ENCODE measurements around the gene ATP9B.

Gene ATP9B

GRCh38 chr18:79043288-79043687 lies 25.9 kb upstream of the ATP9B start:
- TF ChIP-seq CTCF (IDR thresholded peaks at IDR 0.05; ENCODE audit: low read depth, low read length, missing control alignments), result no peak
- H3K4me3 ChIP-seq (replicated peaks; ENCODE audit: low read depth, low read length), result no peak overlapping the region
- DNase-seq (ENCODE audit: extremely low read depth, low read depth), result no peak

GRCh38 chr18:79046522-79046921 lies 22.7 kb upstream of the ATP9B start:
- no peak for DNase-seq (ENCODE audit: extremely low read depth, low read depth)

GRCh38 chr18:79047556-79048244 lies 21.5 kb upstream of the ATP9B start:
- TF ChIP-seq CTCF (IDR thresholded peaks at IDR 0.05; ENCODE audit: low read depth, low read length, missing control alignments), result no peak
- no peak for DNase-seq (ENCODE audit: extremely low read depth, low read depth)
- H3K4me3 ChIP-seq (replicated peaks; ENCODE audit: low read depth, low read length), result no peak overlapping the region

More at GRCh38 chr18:79046522-79046921, 22.7 kb upstream of the ATP9B start:
- TF ChIP-seq CTCF (IDR thresholded peaks at IDR 0.05; ENCODE audit: low read depth, low read length, missing control alignments), result no peak
- H3K4me3 ChIP-seq (replicated peaks; ENCODE audit: low read depth, low read length), result no peak overlapping the region

GRCh38 chr18:79048245-79048632 lies 21.0 kb upstream of the ATP9B start:
- no peak overlapping the region for H3K4me3 ChIP-seq (replicated peaks; ENCODE audit: low read depth, low read length)
- DNase-seq (ENCODE audit: extremely low read depth, low read depth), result no peak
- TF ChIP-seq CTCF (IDR thresholded peaks at IDR 0.05; ENCODE audit: low read depth, low read length, missing control alignments), result no peak

- no peak for DNase-seq (ENCODE audit: extremely low read depth, low read depth)
- no peak overlapping the region for H3K4me3 ChIP-seq (replicated peaks; ENCODE audit: low read depth, low read length)
- no peak for TF ChIP-seq CTCF (IDR thresholded peaks at IDR 0.05; ENCODE audit: low read depth, low read length, missing control alignments)
Measured at GRCh38 chr18:79049506-79049905, 19.7 kb upstream of the ATP9B start.

- no peak overlapping the region for H3K4me3 ChIP-seq (replicated peaks; ENCODE audit: low read depth, low read length)
- TF ChIP-seq CTCF (IDR thresholded peaks at IDR 0.05; ENCODE audit: low read depth, low read length, missing control alignments), result no peak
- no peak for DNase-seq (ENCODE audit: extremely low read depth, low read depth)
Measured at GRCh38 chr18:79050005-79050404, 19.2 kb upstream of the ATP9B start.

Measured in HFF-Myc (cell line).